ENCODE data around the gene RAPH1.

RAPH1 gene

GRCh38 chr2:203347375-203347774 is 187.7 kb downstream of the RAPH1 start:
- H3K27me3 Mint-ChIP-seq, result no peaks in the 10 kb centered on the region
- H3K9me3 Mint-ChIP-seq, result no peaks in the 10 kb centered on the region
- no peak overlapping the region for H3K4me3 Mint-ChIP-seq
- ATAC-seq, result no peak
- no peaks in the 10 kb centered on the region for H3K4me1 Mint-ChIP-seq
- no peak overlapping the region for H3K27ac Mint-ChIP-seq
- peaks cover 12% of the 10 kb centered on the region for H3K36me3 Mint-ChIP-seq

- no peak overlapping the region for H3K27ac Mint-ChIP-seq
- peaks cover 12% of the 10 kb centered on the region for H3K36me3 Mint-ChIP-seq
- H3K4me3 Mint-ChIP-seq, result no peak overlapping the region
- ATAC-seq, result no peak
- no peaks in the 10 kb centered on the region for H3K4me1 Mint-ChIP-seq
- no peaks in the 10 kb centered on the region for H3K9me3 Mint-ChIP-seq
- H3K27me3 Mint-ChIP-seq, result no peaks in the 10 kb centered on the region
Measured at GRCh38 chr2:203346612-203347011, 188.5 kb downstream of the RAPH1 start.

- Mint-ChIP-seq H3K4me1 (no peaks in the 10 kb centered on the region), H3K27ac (no peak overlapping the region), H3K4me3 (no peak overlapping the region), H3K27me3 (no peaks in the 10 kb centered on the region), H3K36me3 (peaks cover 12% of the 10 kb centered on the region), H3K9me3 (no peaks in the 10 kb centered on the region)
- no peak for ATAC-seq
Measured at GRCh38 chr2:203344667-203345066, 190.4 kb downstream of the RAPH1 start.
